MM.1S (cell line): ENCODE measurements around the gene ATP11C.

ENCODE experiments used
- DNase-seq: peaks from one replicate; pipeline ENCODE4 v3.0.0-alpha.2; 2015
- H2AFZ ChIP-seq: fragments of 300-600 bp; sonication (generic); 2 replicates; pipeline ENCODE4 v1.6.0; 2016; ENCODE audit warnings: antibody characterized with exemption, low read length
- H3F3A ChIP-seq: fragments of 300-600 bp; sonication (generic); 2 replicates; pipeline ENCODE4 v1.6.1; 2016; ENCODE audit warnings: mild to moderate bottlenecking, antibody characterized with exemption, low read length, moderate library complexity, mixed read lengths; ENCODE audit not compliant: insufficient read depth
- H3K27ac ChIP-seq: fragments of 300-600 bp; sonication (generic); 2 replicates; pipeline ENCODE4 v1.5.1; 2016; ENCODE audit warnings: mild to moderate bottlenecking, low read length
- H3K27me3 ChIP-seq: fragments of 300-600 bp; sonication (generic); replicated peaks from 2 replicates; pipeline ENCODE4 v1.6.0; 2016; ENCODE audit warnings: low read length; ENCODE audit not compliant: insufficient read depth
- H3K36me3 ChIP-seq: fragments of 300-600 bp; sonication (generic); replicated peaks from 2 replicates; pipeline ENCODE4 v1.6.1; 2016; ENCODE audit warnings: mild to moderate bottlenecking, low read length, mixed read lengths; ENCODE audit not compliant: insufficient read depth
- H3K4me1 ChIP-seq: fragments of 300-600 bp; sonication (generic); 2 replicates; pipeline ENCODE4 v1.6.1; 2016; ENCODE audit warnings: low read length, mixed read lengths
- H3K4me2 ChIP-seq: fragments of 300-600 bp; sonication (generic); 2 replicates; pipeline ENCODE4 v1.6.0; 2016; ENCODE audit warnings: low read depth, low read length
- H3K4me3 ChIP-seq: fragments of 300-600 bp; sonication (generic); 2 replicates; pipeline ENCODE4 v1.5.1; 2016; ENCODE audit warnings: low read length, mixed read lengths
- H3K79me2 ChIP-seq: fragments of 300-600 bp; sonication (generic); 2 replicates; pipeline ENCODE4 v1.6.1; 2016; ENCODE audit warnings: mixed run types, low read length, mixed read lengths
- H3K9ac ChIP-seq: fragments of 300-600 bp; sonication (generic); 2 replicates; pipeline ENCODE4 v1.6.1; 2016; ENCODE audit warnings: low read length, mixed read lengths
- H3K9me2 ChIP-seq: fragments of 300-600 bp; sonication (generic); replicated peaks from 2 replicates; pipeline ENCODE4 v1.6.1; 2016; ENCODE audit warnings: mild to moderate bottlenecking, low read length, mixed read lengths; ENCODE audit not compliant: insufficient read depth
- H3K9me3 ChIP-seq: fragments of 300-600 bp; sonication (generic); replicated peaks from 2 replicates; pipeline ENCODE4 v1.6.1; 2016; ENCODE audit warnings: mild to moderate bottlenecking, low read length, mixed read lengths; ENCODE audit not compliant: insufficient read depth
- H4K20me1 ChIP-seq: fragments of 300-600 bp; sonication (generic); 2 replicates; pipeline ENCODE4 v1.6.1; 2016; ENCODE audit warnings: mild to moderate bottlenecking, low read length, moderate library complexity, mixed read lengths; ENCODE audit not compliant: insufficient read depth
- EZH2 ChIP-seq: fragments of 300-600 bp; sonication (generic); optimal IDR thresholded peaks from 2 replicates; pipeline ENCODE3; 2017; ENCODE audit warnings: low read depth, mild to moderate bottlenecking, antibody characterized with exemption, low read length, mixed read lengths
- EZH2phosphoT487 ChIP-seq: fragments of 300-600 bp; sonication (generic); IDR thresholded peaks from 2 replicates; pipeline ENCODE4 v1.6.1; 2018; ENCODE audit warnings: antibody characterized with exemption, low read length
- TF ChIP-seq, protein P1 (sequence below): fragments of 300-600 bp; sonication (generic); IDR thresholded peaks from 2 replicates; pipeline ENCODE4 v1.5.1; 2016; ENCODE audit warnings: antibody characterized with exemption, low read length, mixed read lengths

Gene ATP11C

GRCh38 chrX:139933904-139934303, 1.1 kb upstream of the ATP11C start:
- Histone ChIP-seq H3F3A (peaks cover 9% of the 10 kb centered on the region), H2AFZ (peak overlapping the region; percentile 96), H3K36me3 (no peaks in the 10 kb centered on the region), H4K20me1 (no peaks in the 10 kb centered on the region), H3K4me3 (peak overlapping the region; percentile 69), H3K9me2 (no peaks in the 10 kb centered on the region), H3K9ac (peak overlapping the region; percentile 61), H3K79me2 (peaks cover 26% of the 10 kb centered on the region), H3K4me2 (peak overlapping the region; percentile 81), H3K27ac (peak overlapping the region; percentile 79; the same call in 1 of the 2 replicates), H3K27me3 (no peaks in the 10 kb centered on the region), H3K9me3 (no peaks in the 10 kb centered on the region), H3K4me1 (peaks cover 5% of the 10 kb centered on the region; the same call in 1 of the 2 replicates)
- no peak for DNase-seq
- TF ChIP-seq EZH2 (no peak), EZH2phosphoT487 (no peak)
- TF ChIP-seq, protein P1, sequence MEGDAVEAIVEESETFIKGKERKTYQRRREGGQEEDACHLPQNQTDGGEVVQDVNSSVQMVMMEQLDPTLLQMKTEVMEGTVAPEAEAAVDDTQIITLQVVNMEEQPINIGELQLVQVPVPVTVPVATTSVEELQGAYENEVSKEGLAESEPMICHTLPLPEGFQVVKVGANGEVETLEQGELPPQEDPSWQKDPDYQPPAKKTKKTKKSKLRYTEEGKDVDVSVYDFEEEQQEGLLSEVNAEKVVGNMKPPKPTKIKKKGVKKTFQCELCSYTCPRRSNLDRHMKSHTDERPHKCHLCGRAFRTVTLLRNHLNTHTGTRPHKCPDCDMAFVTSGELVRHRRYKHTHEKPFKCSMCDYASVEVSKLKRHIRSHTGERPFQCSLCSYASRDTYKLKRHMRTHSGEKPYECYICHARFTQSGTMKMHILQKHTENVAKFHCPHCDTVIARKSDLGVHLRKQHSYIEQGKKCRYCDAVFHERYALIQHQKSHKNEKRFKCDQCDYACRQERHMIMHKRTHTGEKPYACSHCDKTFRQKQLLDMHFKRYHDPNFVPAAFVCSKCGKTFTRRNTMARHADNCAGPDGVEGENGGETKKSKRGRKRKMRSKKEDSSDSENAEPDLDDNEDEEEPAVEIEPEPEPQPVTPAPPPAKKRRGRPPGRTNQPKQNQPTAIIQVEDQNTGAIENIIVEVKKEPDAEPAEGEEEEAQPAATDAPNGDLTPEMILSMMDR = no peak

DNA sequence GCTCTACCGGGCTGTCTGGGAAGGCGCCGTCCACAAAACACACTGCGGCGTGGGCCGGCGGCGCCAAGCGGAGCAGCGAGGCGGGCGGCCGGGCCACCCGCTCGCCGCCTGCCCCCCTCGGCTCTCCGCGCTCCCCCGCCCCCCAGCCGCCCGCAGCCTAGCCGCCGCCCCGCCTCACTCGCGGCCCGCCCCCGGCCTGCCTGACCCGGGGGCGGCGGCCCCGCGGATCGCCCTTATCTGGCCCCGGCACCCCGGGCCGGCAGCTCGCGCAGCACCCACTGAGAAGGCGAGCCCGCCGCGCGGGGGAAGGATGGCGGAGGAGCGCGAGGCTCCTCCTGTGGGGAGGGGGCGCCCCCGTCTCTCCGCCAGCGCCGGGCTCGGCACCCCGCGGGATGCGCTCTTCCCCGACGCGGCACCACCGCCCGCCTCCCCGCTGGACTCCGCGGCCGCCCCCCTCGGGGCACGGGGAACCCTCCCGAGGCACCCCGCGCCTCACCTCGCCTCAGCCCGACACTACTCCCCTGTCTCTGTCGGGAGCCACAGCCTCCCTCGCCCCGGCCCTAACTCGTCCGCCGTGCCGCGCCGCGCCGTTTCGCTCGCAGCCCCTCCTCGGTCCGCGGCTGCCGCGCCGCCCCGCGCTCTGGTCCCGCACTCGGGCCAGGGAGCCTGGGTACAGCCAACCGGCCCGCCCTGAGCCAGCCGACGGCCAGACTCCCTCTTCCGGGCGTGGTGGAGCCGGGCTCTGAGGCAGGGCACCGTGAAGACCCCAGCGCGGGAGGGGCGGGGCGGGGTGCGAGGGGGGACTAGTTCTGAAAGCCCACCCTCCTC, 566 bp downstream of the ATP11C start:
- Histone ChIP-seq H3K4me3 (peak overlapping the region; percentile 67), H4K20me1 (no peaks in the 10 kb centered on the region), H3K4me2 (peak overlapping the region; percentile 24; the same call in 1 of the 2 replicates), H3K4me1 (peaks cover 5% of the 10 kb centered on the region; the same call in 1 of the 2 replicates), H3K27me3 (no peaks in the 10 kb centered on the region), H3K36me3 (no peaks in the 10 kb centered on the region), H3K9ac (peak overlapping the region; percentile 80), H3K27ac (peak overlapping the region; percentile 79), H3K9me3 (no peaks in the 10 kb centered on the region), H3K79me2 (peaks cover 30% of the 10 kb centered on the region), H3K9me2 (no peaks in the 10 kb centered on the region), H2AFZ (peak overlapping the region; percentile 38; the same call in 1 of the 2 replicates), H3F3A (peaks cover 9% of the 10 kb centered on the region)
- TF ChIP-seq EZH2 = no peak
- TF ChIP-seq, protein P1 = no peak
- no peak for TF ChIP-seq EZH2phosphoT487
- peak; percentile 43 for DNase-seq

DNA sequence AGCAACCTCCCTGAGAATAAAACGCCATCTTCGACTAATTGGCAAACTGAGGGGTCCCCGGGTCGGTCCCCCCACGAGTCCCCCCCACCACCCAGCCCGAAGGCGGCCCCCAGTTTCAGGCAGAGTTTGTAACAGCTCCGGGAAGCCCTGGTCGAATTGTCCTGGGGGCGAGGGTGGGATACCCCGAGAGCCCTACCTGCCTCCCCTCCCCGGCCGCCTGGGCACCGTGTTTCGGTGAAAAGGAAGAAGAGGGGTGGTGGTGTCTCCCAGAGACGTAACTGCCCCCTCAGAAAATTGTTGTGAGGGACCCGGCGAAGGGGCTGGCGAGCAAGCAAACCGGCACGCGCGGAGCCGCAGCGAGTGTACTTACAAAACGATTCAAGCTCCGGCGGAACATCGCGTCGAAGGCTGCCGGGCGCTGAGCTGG, 1.2 kb downstream of the ATP11C start:
- peak overlapping the region; percentile 65 for H3K4me3 ChIP-seq
- 0 out of 2 replicates have a peak overlapping the region, but pooled peaks have one; percentile 38 for H2AFZ ChIP-seq
- no peaks in the 10 kb centered on the region for H3K9me3 ChIP-seq
- H3K4me1 ChIP-seq = peaks cover 5% of the 10 kb centered on the region; the same call in 1 of the 2 replicates
- no peaks in the 10 kb centered on the region for H3K9me2 ChIP-seq
- no peaks in the 10 kb centered on the region for H3K36me3 ChIP-seq
- H3K4me2 ChIP-seq = peak overlapping the region; percentile 60
- peak overlapping the region; percentile 18; the same call in 1 of the 2 replicates for H3K27ac ChIP-seq
- H3K79me2 ChIP-seq = peaks cover 30% of the 10 kb centered on the region
- no peak for DNase-seq
- H3K27me3 ChIP-seq = no peaks in the 10 kb centered on the region
- TF ChIP-seq EZH2phosphoT487 = no peak
- no peak for TF ChIP-seq EZH2
- TF ChIP-seq, protein P1 = no peak
- no peaks in the 10 kb centered on the region for H4K20me1 ChIP-seq
- peak overlapping the region; percentile 55; the same call in 1 of the 2 replicates for H3K9ac ChIP-seq
- peaks cover 9% of the 10 kb centered on the region for H3F3A ChIP-seq
